MM.1S (cell line): ENCODE data around the gene ZBTB4.

Experiments used
- DNase-seq: peaks from one replicate; pipeline ENCODE4 v3.0.0-alpha.2; 2015
- H2AFZ ChIP-seq: fragments of 300-600 bp; sonication (generic); 2 replicates; pipeline ENCODE4 v1.6.0; 2016; ENCODE audit warnings: antibody characterized with exemption, low read length
- H3F3A ChIP-seq: fragments of 300-600 bp; sonication (generic); 2 replicates; pipeline ENCODE4 v1.6.1; 2016; ENCODE audit warnings: mild to moderate bottlenecking, antibody characterized with exemption, low read length, moderate library complexity, mixed read lengths; ENCODE audit not compliant: insufficient read depth
- H3K27ac ChIP-seq: fragments of 300-600 bp; sonication (generic); 2 replicates; pipeline ENCODE4 v1.5.1; 2016; ENCODE audit warnings: mild to moderate bottlenecking, low read length
- H3K27me3 ChIP-seq: fragments of 300-600 bp; sonication (generic); replicated peaks from 2 replicates; pipeline ENCODE4 v1.6.0; 2016; ENCODE audit warnings: low read length; ENCODE audit not compliant: insufficient read depth
- H3K36me3 ChIP-seq: fragments of 300-600 bp; sonication (generic); replicated peaks from 2 replicates; pipeline ENCODE4 v1.6.1; 2016; ENCODE audit warnings: mild to moderate bottlenecking, low read length, mixed read lengths; ENCODE audit not compliant: insufficient read depth
- H3K4me1 ChIP-seq: fragments of 300-600 bp; sonication (generic); 2 replicates; pipeline ENCODE4 v1.6.1; 2016; ENCODE audit warnings: low read length, mixed read lengths
- H3K4me2 ChIP-seq: fragments of 300-600 bp; sonication (generic); 2 replicates; pipeline ENCODE4 v1.6.0; 2016; ENCODE audit warnings: low read depth, low read length
- H3K4me3 ChIP-seq: fragments of 300-600 bp; sonication (generic); 2 replicates; pipeline ENCODE4 v1.5.1; 2016; ENCODE audit warnings: low read length, mixed read lengths
- H3K79me2 ChIP-seq: fragments of 300-600 bp; sonication (generic); 2 replicates; pipeline ENCODE4 v1.6.1; 2016; ENCODE audit warnings: mixed run types, low read length, mixed read lengths
- H3K9ac ChIP-seq: fragments of 300-600 bp; sonication (generic); 2 replicates; pipeline ENCODE4 v1.6.1; 2016; ENCODE audit warnings: low read length, mixed read lengths
- H3K9me2 ChIP-seq: fragments of 300-600 bp; sonication (generic); replicated peaks from 2 replicates; pipeline ENCODE4 v1.6.1; 2016; ENCODE audit warnings: mild to moderate bottlenecking, low read length, mixed read lengths; ENCODE audit not compliant: insufficient read depth
- H3K9me3 ChIP-seq: fragments of 300-600 bp; sonication (generic); replicated peaks from 2 replicates; pipeline ENCODE4 v1.6.1; 2016; ENCODE audit warnings: mild to moderate bottlenecking, low read length, mixed read lengths; ENCODE audit not compliant: insufficient read depth
- H4K20me1 ChIP-seq: fragments of 300-600 bp; sonication (generic); 2 replicates; pipeline ENCODE4 v1.6.1; 2016; ENCODE audit warnings: mild to moderate bottlenecking, low read length, moderate library complexity, mixed read lengths; ENCODE audit not compliant: insufficient read depth
- EZH2 ChIP-seq: fragments of 300-600 bp; sonication (generic); optimal IDR thresholded peaks from 2 replicates; pipeline ENCODE3; 2017; ENCODE audit warnings: low read depth, mild to moderate bottlenecking, antibody characterized with exemption, low read length, mixed read lengths
- EZH2phosphoT487 ChIP-seq: fragments of 300-600 bp; sonication (generic); IDR thresholded peaks from 2 replicates; pipeline ENCODE4 v1.6.1; 2018; ENCODE audit warnings: antibody characterized with exemption, low read length
- TF ChIP-seq, protein P1 (sequence below): fragments of 300-600 bp; sonication (generic); IDR thresholded peaks from 2 replicates; pipeline ENCODE4 v1.5.1; 2016; ENCODE audit warnings: antibody characterized with exemption, low read length, mixed read lengths

ZBTB4 gene

DNA sequence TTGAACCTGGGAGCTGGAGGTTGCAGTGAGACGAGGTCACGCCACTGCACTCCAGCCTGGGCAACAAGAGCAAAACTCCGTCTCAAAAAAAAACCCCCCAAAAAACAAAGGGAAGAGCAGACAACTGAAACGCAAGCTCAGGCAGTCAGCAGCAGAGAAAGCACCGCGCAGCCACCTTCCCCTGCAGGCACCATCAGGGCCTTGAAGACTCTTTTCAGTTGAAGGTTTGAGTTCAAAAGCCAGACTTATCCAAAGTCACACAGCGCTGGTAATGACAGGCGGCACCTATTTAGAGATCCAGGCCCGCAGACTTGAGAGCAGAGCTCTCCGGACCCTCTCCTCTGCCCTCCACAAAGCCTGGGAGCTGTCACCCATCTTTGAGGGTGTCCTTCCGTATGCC lies 11.1 kb downstream of the ZBTB4 start:
- no peak overlapping the region for H3K4me2 ChIP-seq
- no peaks in the 10 kb centered on the region for H3K9me3 ChIP-seq
- no peaks in the 10 kb centered on the region for H3K9me2 ChIP-seq
- H2AFZ ChIP-seq, result no peak overlapping the region
- no peak overlapping the region for H3K4me3 ChIP-seq
- H4K20me1 ChIP-seq, result no peaks in the 10 kb centered on the region
- H3K36me3 ChIP-seq, result no peaks in the 10 kb centered on the region
- no peaks in the 10 kb centered on the region for H3K79me2 ChIP-seq
- H3K27me3 ChIP-seq, result no peaks in the 10 kb centered on the region
- no peak overlapping the region for H3K9ac ChIP-seq
- TF ChIP-seq EZH2 (no peak), EZH2phosphoT487 (no peak)
- TF ChIP-seq, protein P1, sequence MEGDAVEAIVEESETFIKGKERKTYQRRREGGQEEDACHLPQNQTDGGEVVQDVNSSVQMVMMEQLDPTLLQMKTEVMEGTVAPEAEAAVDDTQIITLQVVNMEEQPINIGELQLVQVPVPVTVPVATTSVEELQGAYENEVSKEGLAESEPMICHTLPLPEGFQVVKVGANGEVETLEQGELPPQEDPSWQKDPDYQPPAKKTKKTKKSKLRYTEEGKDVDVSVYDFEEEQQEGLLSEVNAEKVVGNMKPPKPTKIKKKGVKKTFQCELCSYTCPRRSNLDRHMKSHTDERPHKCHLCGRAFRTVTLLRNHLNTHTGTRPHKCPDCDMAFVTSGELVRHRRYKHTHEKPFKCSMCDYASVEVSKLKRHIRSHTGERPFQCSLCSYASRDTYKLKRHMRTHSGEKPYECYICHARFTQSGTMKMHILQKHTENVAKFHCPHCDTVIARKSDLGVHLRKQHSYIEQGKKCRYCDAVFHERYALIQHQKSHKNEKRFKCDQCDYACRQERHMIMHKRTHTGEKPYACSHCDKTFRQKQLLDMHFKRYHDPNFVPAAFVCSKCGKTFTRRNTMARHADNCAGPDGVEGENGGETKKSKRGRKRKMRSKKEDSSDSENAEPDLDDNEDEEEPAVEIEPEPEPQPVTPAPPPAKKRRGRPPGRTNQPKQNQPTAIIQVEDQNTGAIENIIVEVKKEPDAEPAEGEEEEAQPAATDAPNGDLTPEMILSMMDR, result no peak
- no peaks in the 10 kb centered on the region for H3F3A ChIP-seq
- H3K27ac ChIP-seq, result no peak overlapping the region
- H3K4me1 ChIP-seq, result no peaks in the 10 kb centered on the region
- DNase-seq, result no peak

DNA sequence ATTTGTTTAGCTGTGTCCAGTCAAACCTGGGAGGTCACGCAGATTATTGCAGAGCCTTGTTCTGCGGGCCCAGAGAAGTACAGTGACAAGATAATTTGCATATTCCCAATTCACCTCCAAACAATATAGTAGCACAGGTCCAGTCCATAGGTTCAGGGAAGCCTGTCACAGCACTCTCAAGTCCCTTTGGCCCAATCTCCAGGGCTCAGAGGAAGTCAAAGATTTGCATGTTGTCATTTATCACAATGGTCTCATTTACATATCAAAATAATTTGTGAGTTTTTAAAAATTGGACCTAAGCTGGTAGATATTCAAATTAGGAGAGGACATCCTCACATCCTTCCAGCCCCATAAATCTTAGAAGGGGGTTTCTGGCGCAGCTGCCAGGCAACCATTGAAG lies 11.9 kb downstream of the ZBTB4 start:
- no peaks in the 10 kb centered on the region for H3K9me3 ChIP-seq
- H3K9ac ChIP-seq, result no peak overlapping the region
- H3F3A ChIP-seq, result no peaks in the 10 kb centered on the region
- no peak overlapping the region for H2AFZ ChIP-seq
- H3K4me3 ChIP-seq, result no peak overlapping the region
- no peaks in the 10 kb centered on the region for H3K27me3 ChIP-seq
- no peak for DNase-seq
- no peaks in the 10 kb centered on the region for H4K20me1 ChIP-seq
- H3K79me2 ChIP-seq, result no peaks in the 10 kb centered on the region
- H3K4me1 ChIP-seq, result no peaks in the 10 kb centered on the region
- H3K36me3 ChIP-seq, result no peaks in the 10 kb centered on the region
- TF ChIP-seq EZH2phosphoT487 (no peak), EZH2 (no peak)
- TF ChIP-seq, protein P1, result no peak
- H3K27ac ChIP-seq, result no peak overlapping the region
- H3K9me2 ChIP-seq, result no peaks in the 10 kb centered on the region
- no peak overlapping the region for H3K4me2 ChIP-seq

DNA sequence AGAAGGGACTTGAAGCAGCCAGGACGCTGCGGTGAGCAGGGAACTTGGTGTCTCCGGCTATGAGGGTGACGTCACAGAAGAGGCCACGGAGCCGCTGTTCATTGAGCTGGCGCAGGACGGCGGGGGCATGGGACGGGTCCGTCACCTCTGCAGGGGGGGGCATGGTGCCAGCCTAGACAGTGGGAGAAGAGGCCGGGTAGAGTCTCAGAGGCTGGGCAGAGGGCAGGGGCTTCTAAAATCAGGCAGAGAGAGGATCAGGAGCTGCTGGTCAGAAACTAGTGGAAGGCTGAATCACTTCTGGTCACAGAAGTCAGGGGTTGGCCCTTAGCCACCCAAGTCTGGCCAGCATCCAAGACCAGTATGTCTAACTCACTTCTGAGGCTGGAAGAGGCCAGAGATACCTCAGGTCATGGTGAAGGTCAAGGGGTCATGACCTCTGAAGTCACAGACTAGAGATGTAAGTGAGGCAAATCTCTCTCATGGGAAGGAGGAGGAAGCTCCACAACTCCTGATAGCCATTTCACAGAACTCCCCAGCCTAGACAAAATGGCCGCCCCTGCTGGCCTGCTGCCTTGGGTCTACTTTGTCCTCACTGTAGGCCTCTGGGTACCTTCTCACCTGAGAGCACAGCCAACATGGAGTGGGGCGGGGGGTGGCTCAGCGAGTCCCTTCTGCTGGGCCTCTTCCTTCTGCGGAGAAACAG lies 12.6 kb downstream of the ZBTB4 start:
- H3K9me2 ChIP-seq, result no peaks in the 10 kb centered on the region
- no peaks in the 10 kb centered on the region for H4K20me1 ChIP-seq
- H3K4me3 ChIP-seq, result no peak overlapping the region
- H3K79me2 ChIP-seq, result no peaks in the 10 kb centered on the region
- DNase-seq, result no peak
- no peak overlapping the region for H2AFZ ChIP-seq
- no peak overlapping the region for H3K9ac ChIP-seq
- H3K27ac ChIP-seq, result no peak overlapping the region
- H3K4me1 ChIP-seq, result no peaks in the 10 kb centered on the region
- H3F3A ChIP-seq, result no peaks in the 10 kb centered on the region
- H3K36me3 ChIP-seq, result no peaks in the 10 kb centered on the region
- no peaks in the 10 kb centered on the region for H3K27me3 ChIP-seq
- H3K9me3 ChIP-seq, result no peaks in the 10 kb centered on the region
- no peak overlapping the region for H3K4me2 ChIP-seq
- no peak for TF ChIP-seq EZH2
- TF ChIP-seq, protein P1, result no peak
- TF ChIP-seq EZH2phosphoT487, result no peak
